ENCODE measurements around the gene EPS8. TPM values are rescaled to one million over a fixed set of nuclear protein-coding genes. Genes with fewer than 3 reads are reported as not detected.

EPS8 gene
- 60.5 and 69.1 TPM in 2 replicates for total RNA-seq

DNA sequence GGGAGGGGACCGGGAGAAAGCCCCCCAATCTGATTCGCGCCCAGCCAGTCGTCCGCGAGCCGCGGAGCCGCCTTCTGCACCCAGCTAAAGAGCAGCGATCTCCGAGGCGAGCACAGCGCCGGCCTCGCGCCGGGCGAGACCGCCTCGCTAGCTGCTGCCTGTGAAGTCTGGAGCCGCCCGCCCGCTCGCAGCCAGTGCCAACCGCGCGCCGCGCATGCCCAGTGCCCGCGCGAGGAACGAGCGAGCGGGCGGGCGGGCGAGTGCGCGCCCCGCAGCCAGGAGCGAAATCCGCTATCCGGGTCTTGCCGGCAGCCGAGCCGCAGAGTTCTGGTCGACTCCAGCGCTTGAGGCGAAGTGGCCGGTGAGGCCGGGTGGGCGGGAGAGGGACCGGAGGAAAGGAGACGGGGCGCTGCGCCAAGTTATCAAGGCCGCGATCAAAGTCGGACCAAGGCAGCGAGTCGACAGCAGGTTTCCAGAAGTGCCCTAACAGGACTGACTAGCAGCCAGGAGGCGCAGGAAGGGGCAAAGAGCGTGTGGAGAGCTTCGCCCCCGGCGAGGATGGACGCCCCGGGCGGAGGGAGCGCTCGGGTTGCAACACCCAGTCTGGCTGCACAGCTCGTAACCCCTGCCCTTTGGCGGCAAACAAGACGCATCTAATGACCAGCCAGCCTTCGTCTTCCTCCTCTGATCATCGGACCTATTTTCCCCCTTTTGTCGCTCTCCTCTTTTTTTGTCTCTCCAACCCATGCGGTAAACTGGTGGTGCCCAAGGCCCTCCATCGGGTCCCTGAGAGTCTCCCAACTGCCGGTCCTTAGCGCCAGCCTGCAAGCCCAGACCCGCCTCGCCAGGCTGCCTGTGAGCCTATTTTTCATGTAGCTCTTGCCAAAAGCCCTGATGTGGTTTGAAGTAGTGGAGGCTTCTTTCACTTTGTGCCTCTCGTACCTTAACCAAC is at the start of gene EPS8:
EPS8 (minus strand) TSS at position 169 of the 952 bp plus-strand sequence. CDS start 106,437 bp downstream, outside the sequence.

Other genes starting within 250 kb of the EPS8 start
- 42.6 and 56.1 TPM in 2 replicates for gene STRAP, start 93.0 kb upstream of the EPS8 start, total RNA-seq
- 41.4 and 43.8 TPM in 2 replicates for gene DERA, start 121.9 kb upstream of the EPS8 start, total RNA-seq